Liver (tissue), 9 donors: Measurements from ENCODE around the gene SERPIND1. TPM values are rescaled to one million over a fixed set of nuclear protein-coding genes. Genes with fewer than 3 reads are reported as not detected.
A peak's percentile ranks its signal among the peaks of the same experiment; 100 is the strongest.

Source experiments
- DNase-seq: peaks from one replicate; pipeline ENCODE4 v3.0.0-alpha.2; 2017; ENCODE audit warnings: low spot score
- H3K27ac ChIP-seq, 2 donors: one replicate each; pipeline ENCODE4 v1.7.0; 2013; ENCODE audit warnings: inconsistent platforms in 2 of 2, low read length in 2 of 2, control low read depth in 1 of 2, low read depth in 1 of 2, mild to moderate bottlenecking in 1 of 2
- H3K27me3 ChIP-seq, 4 donors: one replicate each; pipeline versions ENCODE4 v1.6.1 to v1.7.0; 2013; ENCODE audit warnings: low read length in 3 of 4, inconsistent platforms in 1 of 4, mild to moderate bottlenecking in 1 of 4, moderate library complexity in 1 of 4; ENCODE audit not compliant: control insufficient read depth in 4 of 4, insufficient read depth in 4 of 4
- H3K36me3 ChIP-seq, 4 donors: one replicate each; pipeline versions ENCODE4 v1.6.1 to v1.7.0; 2013; ENCODE audit warnings: low read length in 3 of 4, mild to moderate bottlenecking in 3 of 4, low read depth in 1 of 4, moderate library complexity in 1 of 4; ENCODE audit not compliant: control insufficient read depth in 4 of 4, insufficient read depth in 3 of 4
- H3K4me1 ChIP-seq, 4 donors: one replicate each; pipeline versions ENCODE4 v1.6.1 to v1.7.0; 2013; ENCODE audit warnings: low read length in 3 of 4, mild to moderate bottlenecking in 3 of 4, moderate library complexity in 1 of 4; ENCODE audit not compliant: control insufficient read depth in 4 of 4, insufficient read depth in 4 of 4
- H3K4me3 ChIP-seq, 3 donors: one replicate each; pipeline versions ENCODE4 v1.6.1 to v1.7.0; 2013; ENCODE audit warnings: low read length in 3 of 3, control low read depth in 1 of 3, low read depth in 1 of 3, mild to moderate bottlenecking in 1 of 3
- H3K9ac ChIP-seq, 2 donors: one replicate each; pipeline ENCODE4 v1.7.0; 2013; ENCODE audit warnings: low read length in 2 of 2, mild to moderate bottlenecking in 2 of 2, moderate library complexity in 2 of 2, control low read depth in 1 of 2, low read depth in 1 of 2
- H3K9me3 ChIP-seq, 4 donors: one replicate each; pipeline versions ENCODE4 v1.6.1 to v1.7.0; 2013; ENCODE audit warnings: low read length in 3 of 4; ENCODE audit not compliant: control insufficient read depth in 4 of 4
- EGR1 ChIP-seq, 2 donors: IDR thresholded peaks; 2 replicates each; pipeline ENCODE4 v1.6.1; 2016 to 2018; ENCODE audit warnings: antibody characterized with exemption in 2 of 2, low read depth in 2 of 2
- FOXA1 ChIP-seq: IDR thresholded peaks from 2 replicates; pipeline ENCODE4 v1.6.1; 2016; ENCODE audit warnings: antibody characterized with exemption
- FOXA2 ChIP-seq: IDR thresholded peaks from 2 replicates; pipeline ENCODE4 v1.6.1; 2016; ENCODE audit warnings: antibody characterized with exemption
- GABPA ChIP-seq, 2 donors: IDR thresholded peaks in 1 of 2; conservative IDR thresholded peaks in 1 of 2; 2 replicates each; pipeline ENCODE4 v1.6.1; 2016; ENCODE audit warnings: antibody characterized with exemption in 2 of 2, mild to moderate bottlenecking in 1 of 2, moderate library complexity in 1 of 2
- HNF4A ChIP-seq, 2 donors: conservative IDR thresholded peaks; 2 replicates each; pipeline ENCODE4 v1.6.1; 2016; ENCODE audit warnings: antibody characterized with exemption in 2 of 2, mild to moderate bottlenecking in 2 of 2
- HNF4G ChIP-seq: IDR thresholded peaks from 2 replicates; pipeline ENCODE4 v1.6.1; 2016; ENCODE audit warnings: antibody characterized with exemption
- JUND ChIP-seq, 2 donors: IDR thresholded peaks; 2 replicates each; pipeline ENCODE4 v1.6.1; 2016; ENCODE audit warnings: antibody characterized with exemption in 2 of 2
- NR2F2 ChIP-seq: IDR thresholded peaks from 2 replicates; pipeline ENCODE4 v1.6.1; 2016; ENCODE audit warnings: antibody characterized with exemption
- RXRA ChIP-seq, 2 donors: IDR thresholded peaks; 2 replicates each; pipeline ENCODE4 v1.6.1; 2017 to 2018; ENCODE audit warnings: antibody characterized with exemption in 2 of 2, mild to moderate bottlenecking in 1 of 2
- SP1 ChIP-seq: IDR thresholded peaks from 2 replicates; pipeline ENCODE4 v1.6.1; 2018; ENCODE audit warnings: antibody characterized with exemption, mild to moderate bottlenecking
- YY1 ChIP-seq: IDR thresholded peaks from 2 replicates; pipeline ENCODE4 v1.6.1; 2016; ENCODE audit warnings: antibody characterized with exemption, mild to moderate bottlenecking
- WGBS: extraction: QIAGEN DNeasy Blood & Tissue Kit; methylation state at CpG from one replicate; pipeline ENCODE4 v1.1.7; 2013; 5-methylcytosine and 5-hydroxymethylcytosine counted together
- polyA plus RNA-seq, 2 donors: library from polyadenylated mRNA; stranded (reverse) in 1 of 2; unstranded in 1 of 2; fragments of 200-250 nt in 1 of 2; fragments of >200 nt in 1 of 2; fragmentation: Nextera tagmentation in 1 of 2; extraction: Ambion mirVana in 1 of 2; gene quantifications; one replicate each; pipeline versions ENCODE4 v1.2.1 to v1.2.3, GENCODE V29; 2013 to 2015
- total RNA-seq, 2 donors: library from RNA; depleted of rRNA; stranded (reverse); fragments of >200 nt; gene quantifications; one replicate each; pipeline ENCODE4 v1.2.3, GENCODE V29; 2014
- TF ChIP-seq, protein P1 (sequence below): IDR thresholded peaks from 2 replicates; pipeline ENCODE4 v1.6.1; 2016; ENCODE audit warnings: antibody characterized with exemption, mild to moderate bottlenecking
- TF ChIP-seq, protein P2 (sequence below): IDR thresholded peaks from 2 replicates; pipeline ENCODE4 v1.6.1; 2016; ENCODE audit warnings: antibody characterized with exemption
- TF ChIP-seq, protein P3 (sequence below): IDR thresholded peaks from 2 replicates; pipeline ENCODE4 v1.6.1; 2016; ENCODE audit warnings: antibody characterized with exemption
- TF ChIP-seq, protein P4 (sequence below): IDR thresholded peaks from 2 replicates; pipeline ENCODE4 v1.6.1; 2016; ENCODE audit warnings: antibody characterized with exemption
- donor health status: healthy.
- donor health status: healthy.
- donor health status: healthy.
- donor health status: healthy.
- donor health status: healthy.

Gene SERPIND1
- total and polyA plus RNA-seq, 4 donors: 117 to 176 (median 170) TPM

DNA sequence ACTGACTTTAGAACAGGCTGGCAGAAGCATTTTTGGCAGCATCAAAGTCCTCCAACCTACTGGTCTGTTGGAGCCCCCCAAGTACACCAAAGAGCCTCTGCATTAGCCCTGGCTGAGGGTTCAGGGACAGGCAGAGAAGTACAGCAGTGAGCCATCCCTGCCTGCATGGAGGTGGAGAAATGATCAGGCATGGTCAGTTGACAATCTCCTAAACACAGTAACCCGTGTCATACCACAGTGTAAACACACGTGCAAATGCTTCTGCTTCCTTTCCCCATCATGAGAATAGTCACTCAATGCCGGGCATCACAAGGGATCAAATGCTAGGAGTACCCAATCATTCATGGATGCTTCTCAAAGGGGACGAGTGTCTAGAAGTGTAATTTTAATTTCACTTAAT is 8.2 kb downstream of the SERPIND1 start:
- no peak for DNase-seq
- Histone ChIP-seq H3K4me3 (no peak overlapping the region), H3K4me1 (peaks cover 17 to 91% (median 82%) of the 10 kb centered on the region in 4 donors), H3K27me3 (no peaks in the 10 kb centered on the region), H3K27ac (peak overlapping the region; percentile 79 to 90), H3K9me3 (no peaks in the 10 kb centered on the region), H3K36me3 (peaks cover 0 to 26% (median 9%) of the 10 kb centered on the region in 4 donors), H3K9ac (no peak overlapping the region)
- 48% methylated on average over 4 of the region's 4 CpGs for WGBS
- TF ChIP-seq, protein P1, sequence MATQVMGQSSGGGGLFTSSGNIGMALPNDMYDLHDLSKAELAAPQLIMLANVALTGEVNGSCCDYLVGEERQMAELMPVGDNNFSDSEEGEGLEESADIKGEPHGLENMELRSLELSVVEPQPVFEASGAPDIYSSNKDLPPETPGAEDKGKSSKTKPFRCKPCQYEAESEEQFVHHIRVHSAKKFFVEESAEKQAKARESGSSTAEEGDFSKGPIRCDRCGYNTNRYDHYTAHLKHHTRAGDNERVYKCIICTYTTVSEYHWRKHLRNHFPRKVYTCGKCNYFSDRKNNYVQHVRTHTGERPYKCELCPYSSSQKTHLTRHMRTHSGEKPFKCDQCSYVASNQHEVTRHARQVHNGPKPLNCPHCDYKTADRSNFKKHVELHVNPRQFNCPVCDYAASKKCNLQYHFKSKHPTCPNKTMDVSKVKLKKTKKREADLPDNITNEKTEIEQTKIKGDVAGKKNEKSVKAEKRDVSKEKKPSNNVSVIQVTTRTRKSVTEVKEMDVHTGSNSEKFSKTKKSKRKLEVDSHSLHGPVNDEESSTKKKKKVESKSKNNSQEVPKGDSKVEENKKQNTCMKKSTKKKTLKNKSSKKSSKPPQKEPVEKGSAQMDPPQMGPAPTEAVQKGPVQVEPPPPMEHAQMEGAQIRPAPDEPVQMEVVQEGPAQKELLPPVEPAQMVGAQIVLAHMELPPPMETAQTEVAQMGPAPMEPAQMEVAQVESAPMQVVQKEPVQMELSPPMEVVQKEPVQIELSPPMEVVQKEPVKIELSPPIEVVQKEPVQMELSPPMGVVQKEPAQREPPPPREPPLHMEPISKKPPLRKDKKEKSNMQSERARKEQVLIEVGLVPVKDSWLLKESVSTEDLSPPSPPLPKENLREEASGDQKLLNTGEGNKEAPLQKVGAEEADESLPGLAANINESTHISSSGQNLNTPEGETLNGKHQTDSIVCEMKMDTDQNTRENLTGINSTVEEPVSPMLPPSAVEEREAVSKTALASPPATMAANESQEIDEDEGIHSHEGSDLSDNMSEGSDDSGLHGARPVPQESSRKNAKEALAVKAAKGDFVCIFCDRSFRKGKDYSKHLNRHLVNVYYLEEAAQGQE: no peak
- TF ChIP-seq NR2F2: no peak
- TF ChIP-seq HNF4G: no peak
- TF ChIP-seq YY1: no peak
- TF ChIP-seq, protein P2, sequence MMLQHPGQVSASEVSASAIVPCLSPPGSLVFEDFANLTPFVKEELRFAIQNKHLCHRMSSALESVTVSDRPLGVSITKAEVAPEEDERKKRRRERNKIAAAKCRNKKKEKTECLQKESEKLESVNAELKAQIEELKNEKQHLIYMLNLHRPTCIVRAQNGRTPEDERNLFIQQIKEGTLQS: no peak
- TF ChIP-seq JUND (IDR thresholded peaks at IDR 0.05): no peak
- TF ChIP-seq, protein P3, sequence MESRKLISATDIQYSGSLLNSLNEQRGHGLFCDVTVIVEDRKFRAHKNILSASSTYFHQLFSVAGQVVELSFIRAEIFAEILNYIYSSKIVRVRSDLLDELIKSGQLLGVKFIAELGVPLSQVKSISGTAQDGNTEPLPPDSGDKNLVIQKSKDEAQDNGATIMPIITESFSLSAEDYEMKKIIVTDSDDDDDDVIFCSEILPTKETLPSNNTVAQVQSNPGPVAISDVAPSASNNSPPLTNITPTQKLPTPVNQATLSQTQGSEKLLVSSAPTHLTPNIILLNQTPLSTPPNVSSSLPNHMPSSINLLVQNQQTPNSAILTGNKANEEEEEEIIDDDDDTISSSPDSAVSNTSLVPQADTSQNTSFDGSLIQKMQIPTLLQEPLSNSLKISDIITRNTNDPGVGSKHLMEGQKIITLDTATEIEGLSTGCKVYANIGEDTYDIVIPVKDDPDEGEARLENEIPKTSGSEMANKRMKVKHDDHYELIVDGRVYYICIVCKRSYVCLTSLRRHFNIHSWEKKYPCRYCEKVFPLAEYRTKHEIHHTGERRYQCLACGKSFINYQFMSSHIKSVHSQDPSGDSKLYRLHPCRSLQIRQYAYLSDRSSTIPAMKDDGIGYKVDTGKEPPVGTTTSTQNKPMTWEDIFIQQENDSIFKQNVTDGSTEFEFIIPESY: no peak
- TF ChIP-seq, protein P4, sequence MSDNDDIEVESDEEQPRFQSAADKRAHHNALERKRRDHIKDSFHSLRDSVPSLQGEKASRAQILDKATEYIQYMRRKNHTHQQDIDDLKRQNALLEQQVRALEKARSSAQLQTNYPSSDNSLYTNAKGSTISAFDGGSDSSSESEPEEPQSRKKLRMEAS: no peak
- TF ChIP-seq FOXA1: no peak
- TF ChIP-seq FOXA2: no peak
- no peak for TF ChIP-seq HNF4A (conservative IDR thresholded peaks at IDR 0.05)
- no peak for TF ChIP-seq SP1
- no peak for TF ChIP-seq EGR1 (IDR thresholded peaks at IDR 0.05; ENCODE audit: low read depth in 2 of 2)
- TF ChIP-seq GABPA (IDR thresholded peaks at IDR 0.05 in 1 of 2, conservative IDR thresholded peaks at IDR 0.05 in 1 of 2): no peak
- no peak for TF ChIP-seq RXRA (IDR thresholded peaks at IDR 0.05)

DNA sequence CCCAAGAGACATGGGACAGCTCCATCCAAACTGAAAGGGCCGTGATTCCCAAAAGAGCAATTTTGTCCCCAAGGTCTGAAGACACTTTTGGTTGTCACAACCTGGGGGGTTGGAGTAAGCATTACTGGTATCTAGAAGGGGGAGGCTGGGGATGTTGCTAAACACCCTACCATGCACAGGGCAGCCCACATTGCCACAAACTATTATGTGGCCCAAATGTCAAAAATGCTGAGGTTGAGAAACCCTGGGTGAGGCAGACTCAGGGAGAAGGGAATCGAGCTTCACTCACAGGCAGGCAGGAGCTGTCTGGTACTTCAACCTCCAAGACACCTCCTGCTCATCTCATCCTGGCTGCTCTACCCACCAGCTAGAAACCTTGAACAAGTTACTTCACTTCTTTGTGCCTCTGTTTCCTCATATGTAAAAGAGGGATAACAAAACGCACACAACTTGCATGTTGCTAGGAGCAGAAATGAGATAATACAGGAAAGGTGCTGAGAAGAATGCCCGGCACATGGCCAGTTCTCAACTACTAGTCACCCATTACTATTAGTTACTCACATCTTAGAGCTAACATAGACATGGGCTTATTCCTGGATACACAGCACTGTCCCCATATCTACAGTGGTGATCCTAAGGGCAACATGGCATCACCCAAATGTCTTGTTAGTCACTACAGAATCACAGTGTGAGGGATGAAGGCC is 8.8 kb downstream of the SERPIND1 start:
- WGBS: 66% methylated on average over 4 of the region's 4 CpGs
- DNase-seq: no peak
- peaks cover 0 to 33% (median 13%) of the 10 kb centered on the region in 4 donors for H3K36me3 ChIP-seq
- H3K9ac ChIP-seq: no peak overlapping the region
- no peak overlapping the region for H3K4me3 ChIP-seq
- no peaks in the 10 kb centered on the region for H3K27me3 ChIP-seq
- peak overlapping the region; percentile 79 to 90 for H3K27ac ChIP-seq
- H3K4me1 ChIP-seq: peaks cover 19 to 97% (median 87%) of the 10 kb centered on the region in 4 donors
- TF ChIP-seq, protein P3: no peak
- no peaks in the 10 kb centered on the region for H3K9me3 ChIP-seq
